Peyer's patch (tissue), 4 donors: ENCODE results near the gene LBHD2. TPM values are rescaled to one million over a fixed set of nuclear protein-coding genes. Genes with fewer than 3 reads are reported as not detected.

Source experiments
- DNase-seq, 3 donors: peaks; one replicate each; pipeline ENCODE4 v3.0.0-alpha.2; 2017 to 2019
- H3K27ac ChIP-seq, 4 donors: fragments of 200-600 bp; sonication (generic); one replicate each; pipeline ENCODE4 v1.5.1; 2016 to 2019
- H3K27me3 ChIP-seq, 2 donors: fragments of 200-600 bp; sonication (generic); one replicate each; pipeline ENCODE4 v1.5.1; 2019
- H3K36me3 ChIP-seq, 3 donors: fragments of 200-600 bp; sonication (generic); one replicate each; pipeline ENCODE4 v1.5.1; 2016 to 2019
- H3K4me1 ChIP-seq, 4 donors: fragments of 200-600 bp; sonication (generic); one replicate each; pipeline ENCODE4 v1.5.1; 2016 to 2019
- H3K4me3 ChIP-seq, 4 donors: fragments of 200-600 bp; sonication (generic); 1 replicate in 3 of 4; 2 replicates in 1 of 4; pipeline ENCODE4 v1.5.1; 2016 to 2019; ENCODE audit warnings: mild to moderate bottlenecking in 1 of 4
- H3K9me3 ChIP-seq, 4 donors: fragments of 200-600 bp; sonication (generic); one replicate each; pipeline ENCODE4 v1.5.1; 2016 to 2019; ENCODE audit warnings: mild to moderate bottlenecking in 1 of 4
- CTCF ChIP-seq, 6 experiments: fragments of 450-650 bp in 4 of 6; fragments of 200-600 bp in 2 of 6; sonication (generic) in 1 of 6; IDR thresholded peaks; one replicate each; pipeline ENCODE4 v1.5.1; 2017 to 2019; ENCODE audit warnings: antibody characterized with exemption in 6 of 6, mild to moderate bottlenecking in 3 of 6, moderate library complexity in 1 of 6
- POLR2A ChIP-seq, 2 donors: fragments of 450-650 bp; IDR thresholded peaks; one replicate each; pipeline ENCODE4 v1.5.1; 2017; ENCODE audit warnings: antibody characterized with exemption in 2 of 2, mild to moderate bottlenecking in 2 of 2, moderate library complexity in 2 of 2
- total RNA-seq, 4 donors: library from RNA; depleted of rRNA; stranded (reverse); fragments of >200 nt; gene quantifications; one replicate each; pipeline ENCODE4 v1.1.0, GENCODE V29; 2016

LBHD2 gene
- total RNA-seq, 4 donors from 2014 or later = not detected

GRCh38 chr14:103095210-103095778 is 11.3 kb downstream of the LBHD2 start:
- peak overlapping the region in 3 of 4 donors; percentile 14 to 58 (median 48) for H3K4me3 ChIP-seq
- no peaks in the 10 kb centered on the region for H3K36me3 ChIP-seq
- H3K27ac ChIP-seq = peak overlapping the region; percentile 67 to 91 (median 80)
- peaks cover 0 to 51% (median 12%) of the 10 kb centered on the region in 4 donors for H3K4me1 ChIP-seq
- H3K9me3 ChIP-seq = no peaks in the 10 kb centered on the region
- H3K27me3 ChIP-seq = no peaks in the 10 kb centered on the region
- DNase-seq = peak in 1 of 3 donors; percentile 75
- TF ChIP-seq CTCF (IDR thresholded peaks at IDR 0.05) (no peak), POLR2A (IDR thresholded peaks at IDR 0.05) (peak in 1 of 2 donors; percentile 60)

- Histone ChIP-seq H3K4me3 (no peak overlapping the region), H3K27me3 (no peaks in the 10 kb centered on the region), H3K9me3 (no peaks in the 10 kb centered on the region), H3K36me3 (no peaks in the 10 kb centered on the region), H3K27ac (no peak overlapping the region), H3K4me1 (peaks cover 0 to 43% (median 8%) of the 10 kb centered on the region in 4 donors)
- no peak for TF ChIP-seq POLR2A (IDR thresholded peaks at IDR 0.05)
- TF ChIP-seq CTCF (IDR thresholded peaks at IDR 0.05) = no peak
- no peak for DNase-seq
Measured at GRCh38 chr14:103096387-103096786, 12.4 kb downstream of the LBHD2 start.

- no peak for DNase-seq
- Histone ChIP-seq H3K4me3 (no peak overlapping the region), H3K9me3 (no peaks in the 10 kb centered on the region), H3K4me1 (peaks cover 0 to 42% (median 3%) of the 10 kb centered on the region in 4 donors), H3K36me3 (no peaks in the 10 kb centered on the region), H3K27ac (peak overlapping the region in 1 of 4 donors; percentile 31), H3K27me3 (no peaks in the 10 kb centered on the region)
- no peak for TF ChIP-seq POLR2A (IDR thresholded peaks at IDR 0.05)
- no peak for TF ChIP-seq CTCF (IDR thresholded peaks at IDR 0.05)
Measured at GRCh38 chr14:103097244-103097993, 13.4 kb downstream of the LBHD2 start.

GRCh38 chr14:103097994-103098957 is 14.3 kb downstream of the LBHD2 start:
- no peak for TF ChIP-seq CTCF (IDR thresholded peaks at IDR 0.05)
- no peak for TF ChIP-seq POLR2A (IDR thresholded peaks at IDR 0.05)
- Histone ChIP-seq H3K9me3 (no peaks in the 10 kb centered on the region), H3K27ac (peak overlapping the region in 1 of 4 donors; percentile 31), H3K4me3 (no peak overlapping the region), H3K36me3 (no peaks in the 10 kb centered on the region), H3K4me1 (peaks cover 0 to 49% (median 3%) of the 10 kb centered on the region in 4 donors), H3K27me3 (no peaks in the 10 kb centered on the region)
- peak in 1 of 3 donors; percentile 66 for DNase-seq

- no peak for TF ChIP-seq POLR2A (IDR thresholded peaks at IDR 0.05)
- no peak for TF ChIP-seq CTCF (IDR thresholded peaks at IDR 0.05)
- Histone ChIP-seq H3K27ac (no peak overlapping the region), H3K27me3 (no peaks in the 10 kb centered on the region), H3K4me3 (no peak overlapping the region), H3K4me1 (peaks cover 4 to 52% (median 9%) of the 10 kb centered on the region in 4 donors), H3K36me3 (no peaks in the 10 kb centered on the region), H3K9me3 (no peaks in the 10 kb centered on the region)
- DNase-seq = no peak
Measured at GRCh38 chr14:103099081-103099732, 15.2 kb downstream of the LBHD2 start.
